Activated CD8-positive, alpha-beta memory T cell treated with anti-CD3 and anti-CD28 coated beads, Interleukin-2, amount 50 U/mL, for 4 hours (primary cell): ENCODE measurements around the gene SLC37A1.

Experiments
- DNase-seq: peaks from one replicate; pipeline ENCODE4 v3.0.0-alpha.2; 2020

Gene SLC37A1

GRCh38 chr21:42546433-42546832 lies 32.8 kb downstream of the SLC37A1 start:
- no peak for DNase-seq

- no peak for DNase-seq
Observed at GRCh38 chr21:42547001-42547905, 33.6 kb downstream of the SLC37A1 start.

GRCh38 chr21:42547906-42548365 lies 34.3 kb downstream of the SLC37A1 start:
- no peak for DNase-seq

- no peak for DNase-seq
Observed at GRCh38 chr21:42548687-42549406, 35.2 kb downstream of the SLC37A1 start.

GRCh38 chr21:42550817-42551216 lies 37.2 kb downstream of the SLC37A1 start:
- DNase-seq: no peak

GRCh38 chr21:42552407-42553336 lies 39.0 kb downstream of the SLC37A1 start:
- no peak for DNase-seq

- DNase-seq: no peak
Observed at GRCh38 chr21:42553435-42553834, 39.8 kb downstream of the SLC37A1 start.

GRCh38 chr21:42554251-42554961 lies 40.8 kb downstream of the SLC37A1 start:
- no peak for DNase-seq

GRCh38 chr21:42555756-42556438 lies 42.2 kb downstream of the SLC37A1 start:
- no peak for DNase-seq

- no peak for DNase-seq
Observed at GRCh38 chr21:42556476-42556875, 42.8 kb downstream of the SLC37A1 start.

GRCh38 chr21:42556960-42557359 lies 43.3 kb downstream of the SLC37A1 start:
- DNase-seq: no peak

- DNase-seq: no peak
Observed at GRCh38 chr21:42557420-42557819, 43.8 kb downstream of the SLC37A1 start.

- no peak for DNase-seq
Observed at GRCh38 chr21:42558368-42558767, 44.7 kb downstream of the SLC37A1 start.

- DNase-seq: no peak
Observed at GRCh38 chr21:42558846-42559245, 45.2 kb downstream of the SLC37A1 start.

GRCh38 chr21:42559326-42559725 lies 45.7 kb downstream of the SLC37A1 start:
- no peak for DNase-seq

- DNase-seq: no peak
Observed at GRCh38 chr21:42560517-42561179, 47.0 kb downstream of the SLC37A1 start.

GRCh38 chr21:42561762-42562650 lies 48.4 kb downstream of the SLC37A1 start:
- no peak for DNase-seq

- no peak for DNase-seq
Observed at GRCh38 chr21:42562816-42563215, 49.2 kb downstream of the SLC37A1 start.

GRCh38 chr21:42563261-42563660 lies 49.6 kb downstream of the SLC37A1 start:
- DNase-seq: no peak

GRCh38 chr21:42563686-42564085 lies 50.0 kb downstream of the SLC37A1 start:
- no peak for DNase-seq
